ENCODE data around the gene SLC16A8.

DNA sequence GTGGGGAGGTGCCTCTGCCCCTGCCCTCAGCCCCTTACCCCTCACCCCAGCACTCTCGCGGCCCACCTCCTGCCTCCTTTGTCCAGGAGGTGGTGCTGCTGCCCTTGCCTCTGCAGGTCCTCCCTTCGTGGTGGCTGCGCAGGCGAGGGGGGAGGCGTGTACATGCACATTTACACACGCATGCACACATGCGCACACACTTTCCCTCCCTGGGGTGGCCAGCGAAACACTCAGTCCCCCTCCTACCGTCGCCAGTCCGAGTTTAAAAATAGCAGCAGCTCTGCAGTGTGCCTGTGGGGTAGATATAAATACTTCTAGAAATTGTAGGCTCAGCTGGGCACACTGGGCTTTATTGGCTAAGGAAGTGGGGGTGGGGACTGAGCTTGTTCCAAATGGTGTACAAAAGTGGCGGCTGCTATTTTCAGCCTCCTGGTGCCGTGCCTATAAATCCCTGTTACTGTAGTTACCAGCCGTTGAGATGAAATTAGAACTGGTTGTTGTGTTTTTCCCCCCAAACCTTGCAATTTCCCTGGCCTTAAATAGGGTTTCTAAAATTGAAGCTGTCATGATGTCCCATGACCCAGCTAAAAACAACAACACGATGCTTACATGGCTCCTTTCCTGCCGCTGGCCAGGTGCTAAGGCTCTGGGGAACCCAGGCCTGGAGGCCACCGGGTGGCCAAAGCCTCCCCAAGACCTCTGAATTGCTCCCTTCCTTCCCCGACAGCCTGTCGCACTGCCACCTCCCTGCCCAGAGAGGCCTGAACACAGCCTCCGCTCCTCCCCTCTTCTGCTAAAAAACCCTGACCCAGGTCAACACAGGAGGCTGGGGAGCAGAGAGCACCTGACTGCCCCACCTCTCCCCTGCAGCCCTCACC, 14.4 kb downstream of the SLC16A8 start:
- TF ChIP-seq, protein P1, sequence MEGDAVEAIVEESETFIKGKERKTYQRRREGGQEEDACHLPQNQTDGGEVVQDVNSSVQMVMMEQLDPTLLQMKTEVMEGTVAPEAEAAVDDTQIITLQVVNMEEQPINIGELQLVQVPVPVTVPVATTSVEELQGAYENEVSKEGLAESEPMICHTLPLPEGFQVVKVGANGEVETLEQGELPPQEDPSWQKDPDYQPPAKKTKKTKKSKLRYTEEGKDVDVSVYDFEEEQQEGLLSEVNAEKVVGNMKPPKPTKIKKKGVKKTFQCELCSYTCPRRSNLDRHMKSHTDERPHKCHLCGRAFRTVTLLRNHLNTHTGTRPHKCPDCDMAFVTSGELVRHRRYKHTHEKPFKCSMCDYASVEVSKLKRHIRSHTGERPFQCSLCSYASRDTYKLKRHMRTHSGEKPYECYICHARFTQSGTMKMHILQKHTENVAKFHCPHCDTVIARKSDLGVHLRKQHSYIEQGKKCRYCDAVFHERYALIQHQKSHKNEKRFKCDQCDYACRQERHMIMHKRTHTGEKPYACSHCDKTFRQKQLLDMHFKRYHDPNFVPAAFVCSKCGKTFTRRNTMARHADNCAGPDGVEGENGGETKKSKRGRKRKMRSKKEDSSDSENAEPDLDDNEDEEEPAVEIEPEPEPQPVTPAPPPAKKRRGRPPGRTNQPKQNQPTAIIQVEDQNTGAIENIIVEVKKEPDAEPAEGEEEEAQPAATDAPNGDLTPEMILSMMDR (IDR thresholded peaks at IDR 0.05) = peak in 3 of 6 experiments; percentile 24 to 31 (median 26)
- no peak for TF ChIP-seq POLR2A (IDR thresholded peaks at IDR 0.05)
